Measurements from ENCODE around the gene ERC2.

GRCh38 chr3:55505776-55506175 lies 962.5 kb downstream of the ERC2 start:
- TF ChIP-seq, protein P1, sequence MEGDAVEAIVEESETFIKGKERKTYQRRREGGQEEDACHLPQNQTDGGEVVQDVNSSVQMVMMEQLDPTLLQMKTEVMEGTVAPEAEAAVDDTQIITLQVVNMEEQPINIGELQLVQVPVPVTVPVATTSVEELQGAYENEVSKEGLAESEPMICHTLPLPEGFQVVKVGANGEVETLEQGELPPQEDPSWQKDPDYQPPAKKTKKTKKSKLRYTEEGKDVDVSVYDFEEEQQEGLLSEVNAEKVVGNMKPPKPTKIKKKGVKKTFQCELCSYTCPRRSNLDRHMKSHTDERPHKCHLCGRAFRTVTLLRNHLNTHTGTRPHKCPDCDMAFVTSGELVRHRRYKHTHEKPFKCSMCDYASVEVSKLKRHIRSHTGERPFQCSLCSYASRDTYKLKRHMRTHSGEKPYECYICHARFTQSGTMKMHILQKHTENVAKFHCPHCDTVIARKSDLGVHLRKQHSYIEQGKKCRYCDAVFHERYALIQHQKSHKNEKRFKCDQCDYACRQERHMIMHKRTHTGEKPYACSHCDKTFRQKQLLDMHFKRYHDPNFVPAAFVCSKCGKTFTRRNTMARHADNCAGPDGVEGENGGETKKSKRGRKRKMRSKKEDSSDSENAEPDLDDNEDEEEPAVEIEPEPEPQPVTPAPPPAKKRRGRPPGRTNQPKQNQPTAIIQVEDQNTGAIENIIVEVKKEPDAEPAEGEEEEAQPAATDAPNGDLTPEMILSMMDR (conservative IDR thresholded peaks at IDR 0.05; ENCODE audit: low read length), result no peak
- no peak for TF ChIP-seq EZH2phosphoT487 (IDR thresholded peaks at IDR 0.05; ENCODE audit: borderline replicate concordance, low read depth, low read length)

All from OCI-LY7 (cell line).